Panc1 (cell line): Measurements from ENCODE around the gene KCNIP4. TPM values are rescaled to one million over a fixed set of nuclear protein-coding genes. Genes with fewer than 3 reads are reported as not detected.

Experiments
- ATAC-seq: fragments of 200-7000 bp; cut with Tn5 transposase; 2 replicates; pipeline ENCODE4 v1.9.1; 2020; ENCODE audit warnings: mild to moderate bottlenecking, moderate library complexity
- BruUV-seq: library from RNA; stranded (reverse); fragments of 400-500 nt; replicated peaks from 2 replicates; lab custom pipeline; 2021; lab: Mats Ljungman, UMichigan
- CTCF ChIA-PET: fragments of 300-600 bp; sonication (Branson Sonifier 250); formaldehyde crosslinking; loops from one replicate; lab custom pipeline; 2022; ENCODE audit warnings: antibody characterized with exemption; lab: Charles Lee
- POLR2A ChIA-PET: fragments of 300-600 bp; sonication (Branson Sonifier 250); formaldehyde crosslinking; loops from one replicate; lab custom pipeline; 2022; ENCODE audit warnings: antibody characterized with exemption; lab: Charles Lee
- DNase-seq: peaks from one replicate; pipeline ENCODE4 v3.0.0-alpha.2; 2010; ENCODE audit warnings: low read depth, low spot score
- H3K27ac ChIP-seq: 2 replicates; pipeline ENCODE4 v1.5.1; 2011; ENCODE audit warnings: mild to moderate bottlenecking, low read length, inconsistent platforms
- H3K27me3 ChIP-seq: fragments of 200-500 bp; sonication (Bioruptor generic); 2 replicates; pipeline ENCODE4 v1.6.0; 2014; ENCODE audit warnings: low read length, inconsistent platforms; ENCODE audit not compliant: control insufficient read depth, insufficient read depth
- H3K36me3 ChIP-seq: fragments of 200-500 bp; sonication (Bioruptor generic); 2 replicates; pipeline ENCODE4 v1.5.1; 2014; ENCODE audit warnings: inconsistent platforms, mild to moderate bottlenecking, low read length, moderate library complexity; ENCODE audit not compliant: control insufficient read depth, insufficient read depth
- H3K4me1 ChIP-seq: 2 replicates; pipeline ENCODE4 v1.5.1; 2011; ENCODE audit warnings: inconsistent platforms, mild to moderate bottlenecking, low read length, moderate library complexity; ENCODE audit not compliant: control insufficient read depth, insufficient read depth
- H3K4me3 ChIP-seq, 2 experiments: 2 replicates each; pipeline ENCODE4 v1.5.1; 2011 to 2012; ENCODE audit warnings: low read depth in 2 of 2, low read length in 2 of 2, mild to moderate bottlenecking in 2 of 2, inconsistent platforms in 1 of 2, moderate library complexity in 1 of 2
- H3K9me3 ChIP-seq: fragments of 200-500 bp; sonication (Bioruptor generic); 2 replicates; pipeline ENCODE4 v1.5.1; 2014; ENCODE audit warnings: low read depth, mild to moderate bottlenecking, inconsistent platforms, low read length, moderate library complexity; ENCODE audit not compliant: control insufficient read depth, insufficient read depth
- CTCF ChIP-seq: fragments of 450-650 bp; IDR thresholded peaks from 2 replicates; pipeline ENCODE4 v1.5.1; 2017; ENCODE audit warnings: mild to moderate bottlenecking
- POLR2AphosphoS5 ChIP-seq: IDR thresholded peaks from 2 replicates; pipeline ENCODE4 v1.6.1; 2012; ENCODE audit warnings: mild to moderate bottlenecking, low read depth, low read length, moderate library complexity
- REST ChIP-seq, 2 experiments: IDR thresholded peaks; 2 replicates each; pipeline ENCODE4 v1.6.1; 2011 to 2012; ENCODE audit warnings: low read depth in 2 of 2, control low read depth in 1 of 2, low read length in 1 of 2, mild to moderate bottlenecking in 1 of 2, moderate library complexity in 1 of 2; ENCODE audit not compliant: insufficient read depth in 1 of 2
- SIN3A ChIP-seq: IDR thresholded peaks from 2 replicates; pipeline ENCODE4 v1.6.1; 2012; ENCODE audit warnings: low read depth, mild to moderate bottlenecking, low read length, moderate library complexity, borderline replicate concordance; ENCODE audit not compliant: insufficient read depth
- TCF7L2 ChIP-seq: IDR thresholded peaks from 2 replicates; pipeline ENCODE4 v1.6.1; 2011; ENCODE audit warnings: mild to moderate bottlenecking, low read depth, low read length, inconsistent platforms
- in situ Hi-C: cut with HindIII; loops from 2 replicates; pipeline ENCODE4 v1.10.0; 2016; ENCODE audit warnings: low sequenced_read_pairs, low pct_unique_long_range_greater_than_20kb
- intact Hi-C: fragments of 100-400 bp; cut with micrococcal nuclease; formaldehyde crosslinking; loops from one replicate; pipeline ENCODE4 v1.10.0; 2022; ENCODE audit not compliant: unreplicated experiment
- total RNA-seq: library from RNA; stranded (reverse); gene quantifications from one replicate; pipeline ENCODE4 v1.2.1, GENCODE V29; 2021; ENCODE audit not compliant: unreplicated experiment

Gene KCNIP4
- total RNA-seq, 1 experiment from 2014 or later, result not detected

GRCh38 chr4:21652508-21653231, 295.9 kb downstream of the KCNIP4 start:
- in situ Hi-C loops (no loop called here), intact Hi-C loops (no loop called here)
- Histone ChIP-seq H3K36me3 (no peaks in the 10 kb centered on the region), H3K27me3 (no peaks in the 10 kb centered on the region), H3K9me3 (no peaks in the 10 kb centered on the region), H3K4me1 (no peaks in the 10 kb centered on the region), H3K4me3 (no peak overlapping the region), H3K27ac (no peak overlapping the region)
- TF ChIP-seq CTCF (no peak), POLR2AphosphoS5 (no peak), REST (IDR thresholded peaks at IDR 0.05; ENCODE audit: insufficient read depth in 1 of 2, low read depth in 2 of 2, low read length in 1 of 2) (no peak), TCF7L2 (no peak), SIN3A (no peak)
- DNase-seq (no peak), ATAC-seq (no peak)
- no TSS peak for BruUV-seq
- ChIA-PET CTCF (no interaction called here), POLR2A (no interaction called here)

- no peak overlapping the region for H3K27ac ChIP-seq
- no peak overlapping the region for H3K4me3 ChIP-seq
- in situ Hi-C loops, result no loop called here
- TF ChIP-seq SIN3A (no peak), POLR2AphosphoS5 (no peak), CTCF (no peak), TCF7L2 (no peak), REST (IDR thresholded peaks at IDR 0.05; ENCODE audit: insufficient read depth in 1 of 2, low read depth in 2 of 2, low read length in 1 of 2) (no peak)
- no peaks in the 10 kb centered on the region for H3K36me3 ChIP-seq
- no peak for DNase-seq
- intact Hi-C loops, result no loop called here
- no peaks in the 10 kb centered on the region for H3K27me3 ChIP-seq
- CTCF ChIA-PET, result no interaction called here
- ATAC-seq, result no peak
- H3K4me1 ChIP-seq, result no peaks in the 10 kb centered on the region
- no TSS peak for BruUV-seq
- no peaks in the 10 kb centered on the region for H3K9me3 ChIP-seq
- POLR2A ChIA-PET, result no interaction called here
Measured at GRCh38 chr4:21649391-21650090, 299.0 kb downstream of the KCNIP4 start.
